WI38 (cell line): ENCODE measurements around the gene SAXO2.
A peak's percentile ranks its signal among the peaks of the same experiment; 100 is the strongest.
"Not testable (repeated sequence)": the region's sequence is repeated elsewhere in the genome, so short reads cannot be mapped to it uniquely, and the experiment has no call there.

Experiments
- H3K4me3 ChIP-seq: 2 replicates; pipeline ENCODE4 v1.5.1; 2011; ENCODE audit warnings: low read depth, mild to moderate bottlenecking, control low read depth, low read length
- CTCF ChIP-seq: IDR thresholded peaks from 2 replicates; pipeline ENCODE4 v1.5.1; 2012; ENCODE audit warnings: low read depth, mild to moderate bottlenecking, control low read depth, low read length

Gene SAXO2

GRCh38 chr15:82262422-82263026 lies at the start of gene SAXO2, which contains the start of gene EFL1:
SAXO2 (plus strand) TSS chr15:82262818; CDS start chr15:82262880, 62 bp downstream.
EFL1 (minus strand) TSS chr15:82262734; CDS start chr15:82261778, 956 bp downstream.
- no peak for TF ChIP-seq CTCF
- H3K4me3 ChIP-seq = peak within 1 kb of the TSS; percentile 81

- not testable (repeated sequence) for H3K4me3 ChIP-seq
Measured at GRCh38 chr15:82216092-82216491, 46.5 kb upstream of the SAXO2 start.

GRCh38 chr15:82221535-82221934 lies 41.1 kb upstream of the SAXO2 start:
- not testable (repeated sequence) for H3K4me3 ChIP-seq

GRCh38 chr15:82228750-82229149 lies 33.9 kb upstream of the SAXO2 start:
- no peak for TF ChIP-seq CTCF
- no peak overlapping the region for H3K4me3 ChIP-seq

- H3K4me3 ChIP-seq = no peak overlapping the region
- no peak for TF ChIP-seq CTCF
Measured at GRCh38 chr15:82231233-82231632, 31.4 kb upstream of the SAXO2 start.

GRCh38 chr15:82231842-82232241 lies 30.8 kb upstream of the SAXO2 start:
- H3K4me3 ChIP-seq = no peak overlapping the region
- no peak for TF ChIP-seq CTCF

GRCh38 chr15:82237944-82238534 lies 24.6 kb upstream of the SAXO2 start:
- not testable (repeated sequence) for H3K4me3 ChIP-seq

- no peak overlapping the region for H3K4me3 ChIP-seq
- no peak for TF ChIP-seq CTCF
Measured at GRCh38 chr15:82239685-82240391, 22.8 kb upstream of the SAXO2 start.

GRCh38 chr15:82241836-82242499 lies 20.6 kb upstream of the SAXO2 start:
- not testable (repeated sequence) for H3K4me3 ChIP-seq

GRCh38 chr15:82243644-82244043 lies 19.0 kb upstream of the SAXO2 start:
- H3K4me3 ChIP-seq = not testable (repeated sequence)

- H3K4me3 ChIP-seq = not testable (repeated sequence)
Measured at GRCh38 chr15:82245956-82246355, 16.7 kb upstream of the SAXO2 start.

- H3K4me3 ChIP-seq = not testable (repeated sequence)
Measured at GRCh38 chr15:82248261-82248660, 14.4 kb upstream of the SAXO2 start.
